Esophagus squamous epithelium (tissue), 5 donors: ENCODE measurements around the gene ANXA1. TPM values are rescaled to one million over a fixed set of nuclear protein-coding genes. Genes with fewer than 3 reads are reported as not detected.
A peak's percentile ranks its signal among the peaks of the same experiment; 100 is the strongest.

Experiments used
- DNase-seq: peaks from one replicate; lab custom pipeline; 2025; lab: John Stamatoyannopoulos, UW
- H3K27ac ChIP-seq, 4 donors: fragments of 200-600 bp; sonication (generic); one replicate each; pipeline ENCODE4 v1.5.1; 2016 to 2019; ENCODE audit warnings: mild to moderate bottlenecking in 1 of 4
- H3K27me3 ChIP-seq, 4 donors: fragments of 200-600 bp; sonication (generic); 1 replicate in 3 of 4; 2 replicates in 1 of 4; pipeline versions ENCODE4 v1.5.1 to v1.6.0; 2017 to 2021; ENCODE audit warnings: antibody characterized with exemption in 1 of 4
- H3K36me3 ChIP-seq, 3 donors: fragments of 200-600 bp; sonication (generic); one replicate each; pipeline ENCODE4 v1.5.1; 2016 to 2019
- H3K4me1 ChIP-seq, 3 donors: fragments of 200-600 bp; sonication (generic); one replicate each; pipeline ENCODE4 v1.5.1; 2017 to 2019
- H3K4me3 ChIP-seq, 4 donors: fragments of 200-600 bp; sonication (generic); 1 replicate in 3 of 4; 2 replicates in 1 of 4; pipeline ENCODE4 v1.5.1; 2016 to 2019; ENCODE audit warnings: mild to moderate bottlenecking in 2 of 4, moderate library complexity in 1 of 4
- H3K9me3 ChIP-seq, 3 donors: fragments of 200-600 bp; sonication (generic); one replicate each; pipeline ENCODE4 v1.5.1; 2016 to 2019
- CTCF ChIP-seq, 6 experiments: fragments of 450-650 bp in 4 of 6; fragments of 200-600 bp in 2 of 6; sonication (generic) in 2 of 6; IDR thresholded peaks; one replicate each; pipeline ENCODE4 v1.5.1; 2016 to 2019; ENCODE audit warnings: antibody characterized with exemption in 6 of 6, mild to moderate bottlenecking in 4 of 6, moderate library complexity in 4 of 6
- POLR2A ChIP-seq, 4 donors: fragments of 450-650 bp; IDR thresholded peaks; one replicate each; pipeline ENCODE4 v1.6.1; 2017; ENCODE audit warnings: antibody characterized with exemption in 4 of 4, mild to moderate bottlenecking in 4 of 4, moderate library complexity in 3 of 4
- WGBS, 2 donors: methylation state at CpG; one replicate each; pipeline ENCODE4 v1.1.5; 2018; 5-methylcytosine and 5-hydroxymethylcytosine counted together
- intact Hi-C: fragments of 100-400 bp; cut with DNase I; formaldehyde crosslinking; loops from one replicate; pipeline ENCODE4 v1.15.0; 2022
- total RNA-seq, 4 donors: library from RNA; depleted of rRNA; stranded (reverse); fragments of >200 nt; gene quantifications; one replicate each; pipeline ENCODE4 v1.1.0, GENCODE V29; 2016
- donor health status: DM: yes; HTN: yes; CAD: no.

The ANXA1 gene
- total RNA-seq, 4 donors from 2014 or later: 5,313 to 9,451 (median 7,147) TPM

DNA sequence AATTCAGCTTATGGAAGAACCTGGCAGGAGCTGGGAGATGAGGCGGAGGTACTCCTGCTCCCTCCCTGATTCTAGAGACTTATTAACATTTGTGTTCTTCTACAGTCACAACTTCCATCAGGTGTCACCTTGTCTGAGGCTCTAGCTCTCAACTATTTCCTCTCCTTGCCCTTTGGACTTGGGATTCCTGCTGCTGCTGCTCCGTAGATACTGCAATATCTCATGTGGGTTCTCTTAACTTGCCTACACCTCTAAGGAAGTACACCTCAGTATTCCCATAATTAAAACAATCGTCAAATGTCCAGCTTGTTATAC lies 21.2 kb downstream of the ANXA1 start:
- H3K36me3 ChIP-seq: peaks cover 0 to 42% (median 6%) of the 10 kb centered on the region in 3 donors
- no peak for DNase-seq
- no peaks in the 10 kb centered on the region for H3K9me3 ChIP-seq
- peak overlapping the region in 2 of 4 donors; percentile 25 to 27 for H3K27ac ChIP-seq
- peaks cover 0 to 27% (median 2%) of the 10 kb centered on the region in 3 donors for H3K4me1 ChIP-seq
- TF ChIP-seq POLR2A (IDR thresholded peaks at IDR 0.05) (no peak), CTCF (IDR thresholded peaks at IDR 0.05) (no peak)
- H3K27me3 ChIP-seq: no peaks in the 10 kb centered on the region
- WGBS, 2 donors: 76 to 81% methylated on average over 3 of the region's 3 CpGs
- H3K4me3 ChIP-seq: no peak overlapping the region
- intact Hi-C loops: no loop called here

DNA sequence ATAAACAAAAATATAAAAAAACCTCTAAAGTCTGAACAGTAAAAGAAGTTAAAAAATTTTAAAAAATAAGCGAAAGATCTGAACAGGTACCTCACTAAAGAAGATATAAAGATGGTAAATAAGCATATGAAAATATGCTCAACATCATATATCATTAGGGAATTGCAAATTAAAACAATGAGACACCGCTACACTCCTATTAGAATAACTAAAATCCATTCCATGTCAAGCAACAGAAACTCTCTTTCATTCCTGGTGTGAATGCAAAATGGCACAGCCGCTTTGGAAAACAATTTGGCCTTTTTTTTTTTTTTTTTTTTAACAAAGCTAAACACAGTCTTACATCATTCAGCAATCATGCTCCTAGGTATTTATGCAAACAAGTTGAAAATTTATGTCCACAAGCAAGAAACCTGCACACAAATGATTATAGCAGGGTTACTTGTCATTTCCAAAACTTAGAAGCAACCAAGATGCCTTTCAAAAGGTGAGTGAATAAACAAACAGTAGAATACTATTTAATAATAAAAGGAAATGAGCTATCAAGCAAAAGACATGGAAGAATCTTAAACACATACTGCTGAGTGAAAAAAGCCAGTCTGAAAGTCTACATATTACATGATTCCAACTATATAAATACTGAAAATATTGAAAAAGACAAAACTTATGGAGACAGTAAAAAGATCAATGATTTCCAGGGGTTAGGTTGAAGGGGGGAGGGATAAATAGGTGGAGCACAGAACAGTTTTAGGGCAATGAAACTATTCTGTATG lies 22.1 kb downstream of the ANXA1 start:
- H3K36me3 ChIP-seq: peaks cover 0 to 33% (median 0%) of the 10 kb centered on the region in 3 donors
- intact Hi-C loops: no loop called here
- peak overlapping the region in 1 of 4 donors; percentile 73 for H3K27ac ChIP-seq
- no peak for TF ChIP-seq CTCF (IDR thresholded peaks at IDR 0.05)
- no peak for TF ChIP-seq POLR2A (IDR thresholded peaks at IDR 0.05)
- no peak overlapping the region for H3K4me3 ChIP-seq
- H3K9me3 ChIP-seq: no peaks in the 10 kb centered on the region
- WGBS, 2 donors: 86 to 91% methylated on average over 3 of the region's 3 CpGs
- H3K4me1 ChIP-seq: peaks cover 2 to 36% (median 4%) of the 10 kb centered on the region in 3 donors
- no peak for DNase-seq
- H3K27me3 ChIP-seq: no peaks in the 10 kb centered on the region

DNA sequence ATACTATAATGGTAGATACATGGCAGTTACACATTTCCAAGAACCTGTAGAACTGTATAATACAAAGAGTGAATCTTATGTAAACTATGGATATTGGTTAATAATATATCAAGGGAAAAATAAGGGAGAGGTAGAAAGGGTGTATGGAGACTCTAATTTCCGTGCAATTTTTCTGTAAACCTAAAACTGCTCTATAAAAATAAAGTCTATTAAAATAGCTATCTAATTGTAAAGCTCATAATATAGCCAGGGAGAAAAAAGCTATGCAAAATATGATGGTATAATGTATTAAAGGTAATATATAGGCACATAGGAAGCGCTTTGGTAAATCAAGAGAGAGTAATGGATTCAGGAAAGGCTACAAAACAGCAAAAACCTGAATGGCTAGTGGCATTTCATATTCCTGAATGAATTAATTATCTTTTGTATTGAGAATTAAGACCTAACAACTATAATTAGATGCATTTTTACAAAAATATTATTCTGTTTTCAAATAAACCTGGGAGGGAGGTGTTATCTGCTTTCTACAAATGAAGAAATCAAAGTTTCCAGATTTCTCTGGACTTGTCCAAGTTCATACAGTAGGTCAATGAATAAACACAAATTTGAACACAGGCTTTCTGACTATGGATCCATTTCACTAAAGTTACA lies 22.8 kb downstream of the ANXA1 start:
- 89 to 95% methylated on average over 2 of the region's 2 CpGs for WGBS, 2 donors

GRCh38 chr9:73176450-73176875 lies 24.8 kb downstream of the ANXA1 start:
- Histone ChIP-seq H3K36me3 (peaks cover 0 to 6% (median 0%) of the 10 kb centered on the region in 3 donors), H3K4me3 (no peak overlapping the region), H3K9me3 (no peaks in the 10 kb centered on the region), H3K27ac (peak overlapping the region; percentile 5 to 73 (median 62)), H3K27me3 (no peaks in the 10 kb centered on the region), H3K4me1 (peaks cover 2 to 58% (median 4%) of the 10 kb centered on the region in 3 donors)
- intact Hi-C loops: loop anchor here (5.0 kb wide), 1 partner anchor 69 kb away; no protein-coding TSS in a partner anchor
- TF ChIP-seq CTCF (IDR thresholded peaks at IDR 0.05) (peak in 1 of 6 experiments; percentile 8), POLR2A (IDR thresholded peaks at IDR 0.05) (no peak)
- 31 to 39% methylated on average over 4 of the region's 4 CpGs for WGBS, 2 donors
- no peak for DNase-seq

More for the DNA sequence above, 22.8 kb downstream of the ANXA1 start:
- peak overlapping the region in 2 of 4 donors; percentile 68 to 73 for H3K27ac ChIP-seq
- H3K36me3 ChIP-seq: peaks cover 0 to 26% (median 0%) of the 10 kb centered on the region in 3 donors
- no peak for DNase-seq
- no peak overlapping the region for H3K4me3 ChIP-seq
- H3K27me3 ChIP-seq: no peaks in the 10 kb centered on the region
- no peaks in the 10 kb centered on the region for H3K9me3 ChIP-seq
- intact Hi-C loops: no loop called here
- peaks cover 2 to 43% (median 4%) of the 10 kb centered on the region in 3 donors for H3K4me1 ChIP-seq
- TF ChIP-seq CTCF (IDR thresholded peaks at IDR 0.05) (no peak), POLR2A (IDR thresholded peaks at IDR 0.05) (no peak)

DNA sequence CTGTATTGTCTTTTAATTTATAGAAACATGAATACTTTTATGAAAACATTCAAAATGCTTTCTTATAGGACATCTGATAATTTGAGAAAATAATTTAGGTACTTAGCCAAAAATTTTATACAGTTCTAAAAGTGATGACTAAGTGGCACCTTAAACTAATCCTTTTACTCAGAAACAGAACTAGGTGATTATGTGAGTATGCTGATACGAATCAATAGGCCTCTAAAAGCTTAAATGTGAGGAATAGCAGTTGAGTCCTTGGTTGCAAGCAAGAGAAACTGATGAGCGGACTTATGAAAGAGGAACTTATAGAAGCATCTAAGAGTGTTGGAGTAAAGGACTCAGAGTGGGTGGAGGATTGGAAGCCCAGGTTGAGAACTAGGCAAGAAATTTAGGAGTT lies 26.4 kb downstream of the ANXA1 start:
- peak overlapping the region in 3 of 4 donors; percentile 42 to 73 (median 68) for H3K27ac ChIP-seq
- H3K9me3 ChIP-seq: no peaks in the 10 kb centered on the region
- H3K4me1 ChIP-seq: peaks cover 2 to 58% (median 4%) of the 10 kb centered on the region in 3 donors
- no peak for DNase-seq
- WGBS, 2 donors: 36 to 66% methylated on average over 2 of the region's 2 CpGs
- no peaks in the 10 kb centered on the region for H3K36me3 ChIP-seq
- no peaks in the 10 kb centered on the region for H3K27me3 ChIP-seq
- TF ChIP-seq CTCF (IDR thresholded peaks at IDR 0.05) (no peak), POLR2A (IDR thresholded peaks at IDR 0.05) (no peak)
- intact Hi-C loops: loop anchor here (5.0 kb wide), 1 partner anchor 71 kb away; no protein-coding TSS in a partner anchor
- H3K4me3 ChIP-seq: no peak overlapping the region
